Loucy (cell line): ENCODE data around the gene HOTAIR.

ENCODE experiments used
- H2AFZ ChIP-seq: fragments of 200-600 bp; sonication (generic); 2 replicates; pipeline ENCODE4 v1.6.0; 2016; ENCODE audit warnings: antibody characterized with exemption, mild to moderate bottlenecking, low read length, moderate library complexity
- H3F3A ChIP-seq: fragments of 200-600 bp; 2 replicates; pipeline ENCODE4 v1.6.0; 2016; ENCODE audit warnings: antibody characterized with exemption, low read depth, mild to moderate bottlenecking
- H3K27me3 ChIP-seq: fragments of 200-600 bp; sonication (generic); 2 replicates; pipeline ENCODE4 v1.6.1; 2014; ENCODE audit warnings: low read length, mild to moderate bottlenecking; ENCODE audit not compliant: insufficient read depth, poor library complexity, severe bottlenecking
- H3K36me3 ChIP-seq: fragments of 200-600 bp; sonication (generic); 2 replicates; pipeline ENCODE4 v1.6.1; 2016; ENCODE audit warnings: low read length; ENCODE audit not compliant: insufficient read depth
- H3K4me1 ChIP-seq: fragments of 200-600 bp; sonication (generic); 2 replicates; pipeline ENCODE4 v1.5.1; 2014; ENCODE audit warnings: low read length, mild to moderate bottlenecking; ENCODE audit not compliant: insufficient read depth, poor library complexity, severe bottlenecking
- H3K4me2 ChIP-seq: fragments of 200-600 bp; sonication (generic); 2 replicates; pipeline ENCODE4 v1.6.0; 2014; ENCODE audit warnings: antibody characterized with exemption, low read length, low read depth, mild to moderate bottlenecking; ENCODE audit not compliant: poor library complexity, severe bottlenecking
- H3K4me3 ChIP-seq: fragments of 200-600 bp; sonication (generic); 2 replicates; pipeline ENCODE4 v1.5.1; 2014; ENCODE audit warnings: low read length, mild to moderate bottlenecking, mixed read lengths; ENCODE audit not compliant: poor library complexity, severe bottlenecking
- H3K79me2 ChIP-seq: fragments of 200-600 bp; sonication (generic); 2 replicates; pipeline ENCODE4 v1.6.1; 2014; ENCODE audit warnings: low read length; ENCODE audit not compliant: insufficient read depth
- H3K9ac ChIP-seq: fragments of 200-600 bp; sonication (generic); 2 replicates; pipeline ENCODE4 v1.6.0; 2014; ENCODE audit warnings: mild to moderate bottlenecking, low read depth, low read length, moderate library complexity; ENCODE audit not compliant: poor library complexity, severe bottlenecking
- H3K9me2 ChIP-seq: fragments of 200-600 bp; sonication (generic); replicated peaks from 2 replicates; pipeline ENCODE4 v1.6.1; 2016; ENCODE audit warnings: low read depth, low read length, mixed read lengths
- H3K9me3 ChIP-seq: fragments of 200-600 bp; sonication (generic); 2 replicates; pipeline ENCODE4 v1.6.1; 2014; ENCODE audit warnings: mild to moderate bottlenecking, antibody characterized with exemption, low read length, low read depth; ENCODE audit not compliant: insufficient read depth
- H4K20me1 ChIP-seq: fragments of 200-600 bp; sonication (generic); 2 replicates; pipeline ENCODE4 v1.6.0; 2014; ENCODE audit warnings: antibody characterized with exemption, low read length, mild to moderate bottlenecking; ENCODE audit not compliant: insufficient read depth, poor library complexity, severe bottlenecking
- CTCF ChIP-seq: fragments of 200-600 bp; sonication (generic); conservative IDR thresholded peaks from 2 replicates; pipeline ENCODE4 v1.5.1; 2014; ENCODE audit warnings: mild to moderate bottlenecking, antibody characterized with exemption, low read length
- EZH2phosphoT487 ChIP-seq: fragments of 200-600 bp; IDR thresholded peaks from 2 replicates; pipeline ENCODE4 v1.6.1; 2018; ENCODE audit warnings: antibody characterized with exemption, mild to moderate bottlenecking, moderate library complexity, borderline replicate concordance

HOTAIR gene

GRCh38 chr12:53971686-53972085 lies 3.1 kb downstream of the HOTAIR start:
- H3K4me2 ChIP-seq, result no peak overlapping the region
- no peaks in the 10 kb centered on the region for H3K9me3 ChIP-seq
- H3F3A ChIP-seq, result no peaks in the 10 kb centered on the region
- H3K27me3 ChIP-seq, result no peaks in the 10 kb centered on the region
- peaks cover 13% of the 10 kb centered on the region for H3K4me1 ChIP-seq
- no peaks in the 10 kb centered on the region for H4K20me1 ChIP-seq
- no peaks in the 10 kb centered on the region for H3K36me3 ChIP-seq
- TF ChIP-seq CTCF (no peak), EZH2phosphoT487 (no peak)
- no peak overlapping the region for H2AFZ ChIP-seq
- no peak overlapping the region for H3K9ac ChIP-seq
- no peaks in the 10 kb centered on the region for H3K9me2 ChIP-seq
- H3K79me2 ChIP-seq, result peaks cover 10% of the 10 kb centered on the region
- no peak overlapping the region for H3K4me3 ChIP-seq

GRCh38 chr12:53971129-53971528 lies 3.6 kb downstream of the HOTAIR start:
- H3K4me1 ChIP-seq, result peaks cover 13% of the 10 kb centered on the region
- no peaks in the 10 kb centered on the region for H3F3A ChIP-seq
- TF ChIP-seq CTCF, result no peak
- TF ChIP-seq EZH2phosphoT487, result no peak
- peaks cover 16% of the 10 kb centered on the region for H3K79me2 ChIP-seq
- H3K9me2 ChIP-seq, result no peaks in the 10 kb centered on the region
- H3K27me3 ChIP-seq, result no peaks in the 10 kb centered on the region
- H3K9me3 ChIP-seq, result no peaks in the 10 kb centered on the region
- H4K20me1 ChIP-seq, result no peaks in the 10 kb centered on the region
- no peak overlapping the region for H3K9ac ChIP-seq
- no peak overlapping the region for H2AFZ ChIP-seq
- no peak overlapping the region for H3K4me2 ChIP-seq
- no peaks in the 10 kb centered on the region for H3K36me3 ChIP-seq
- no peak overlapping the region for H3K4me3 ChIP-seq

GRCh38 chr12:53970451-53970850 lies 4.3 kb downstream of the HOTAIR start:
- H3K36me3 ChIP-seq, result no peaks in the 10 kb centered on the region
- no peaks in the 10 kb centered on the region for H3K27me3 ChIP-seq
- H3K79me2 ChIP-seq, result peaks cover 16% of the 10 kb centered on the region
- no peak overlapping the region for H3K4me3 ChIP-seq
- H3K9ac ChIP-seq, result no peak overlapping the region
- H2AFZ ChIP-seq, result no peak overlapping the region
- no peaks in the 10 kb centered on the region for H3F3A ChIP-seq
- H4K20me1 ChIP-seq, result no peaks in the 10 kb centered on the region
- H3K9me2 ChIP-seq, result no peaks in the 10 kb centered on the region
- no peak overlapping the region for H3K4me2 ChIP-seq
- no peaks in the 10 kb centered on the region for H3K9me3 ChIP-seq
- peaks cover 14% of the 10 kb centered on the region for H3K4me1 ChIP-seq
- no peak for TF ChIP-seq EZH2phosphoT487
- no peak for TF ChIP-seq CTCF
